ENCODE data around the gene TBL1XR1. TPM values are rescaled to one million over a fixed set of nuclear protein-coding genes. Genes with fewer than 3 reads are reported as not detected.

Gene TBL1XR1
- total and polyA plus RNA-seq, 2 of the 13 experiments (the other 11 are each of a cell fraction or from before 2014, with no cell fraction given): 57.7 to 62.5 TPM

DNA sequence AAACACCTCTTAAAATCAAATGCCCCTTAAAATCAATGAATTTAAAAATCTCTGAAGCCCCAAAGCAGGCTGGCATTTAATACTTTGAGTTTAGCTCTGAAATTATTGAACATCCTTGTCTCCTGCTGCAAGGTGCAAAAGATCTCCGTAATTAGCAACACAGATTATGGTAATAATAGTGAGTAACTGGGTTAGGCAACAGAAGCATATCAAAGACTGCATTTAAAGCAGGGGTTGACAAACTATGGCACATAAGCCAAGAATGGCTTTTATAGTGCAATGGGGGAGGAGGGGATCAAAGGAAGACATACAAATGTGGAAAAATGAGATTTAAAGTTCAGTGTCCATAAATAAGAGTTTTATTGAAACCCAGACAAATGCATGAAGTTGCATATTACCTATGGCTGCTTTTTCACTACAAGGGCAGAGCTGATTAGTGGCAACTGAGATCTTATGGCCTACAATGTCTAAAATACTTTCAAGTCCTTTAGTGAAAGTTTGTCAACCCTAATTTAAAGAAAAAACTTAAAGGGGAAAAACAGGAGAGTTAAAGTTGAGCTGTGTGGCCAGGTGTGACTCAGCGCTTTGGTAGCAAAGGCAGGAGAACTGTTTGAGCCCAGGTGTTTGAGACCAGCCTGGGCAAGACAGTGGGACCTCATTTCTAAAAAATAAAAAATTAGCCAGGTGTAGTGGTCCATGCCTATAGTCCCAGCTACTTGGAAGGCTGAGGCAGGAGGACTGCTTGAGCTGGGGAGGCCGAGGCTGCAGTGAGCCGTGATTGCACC is 157.6 kb downstream of the TBL1XR1 start (continued):
- TF ChIP-seq, protein P1, sequence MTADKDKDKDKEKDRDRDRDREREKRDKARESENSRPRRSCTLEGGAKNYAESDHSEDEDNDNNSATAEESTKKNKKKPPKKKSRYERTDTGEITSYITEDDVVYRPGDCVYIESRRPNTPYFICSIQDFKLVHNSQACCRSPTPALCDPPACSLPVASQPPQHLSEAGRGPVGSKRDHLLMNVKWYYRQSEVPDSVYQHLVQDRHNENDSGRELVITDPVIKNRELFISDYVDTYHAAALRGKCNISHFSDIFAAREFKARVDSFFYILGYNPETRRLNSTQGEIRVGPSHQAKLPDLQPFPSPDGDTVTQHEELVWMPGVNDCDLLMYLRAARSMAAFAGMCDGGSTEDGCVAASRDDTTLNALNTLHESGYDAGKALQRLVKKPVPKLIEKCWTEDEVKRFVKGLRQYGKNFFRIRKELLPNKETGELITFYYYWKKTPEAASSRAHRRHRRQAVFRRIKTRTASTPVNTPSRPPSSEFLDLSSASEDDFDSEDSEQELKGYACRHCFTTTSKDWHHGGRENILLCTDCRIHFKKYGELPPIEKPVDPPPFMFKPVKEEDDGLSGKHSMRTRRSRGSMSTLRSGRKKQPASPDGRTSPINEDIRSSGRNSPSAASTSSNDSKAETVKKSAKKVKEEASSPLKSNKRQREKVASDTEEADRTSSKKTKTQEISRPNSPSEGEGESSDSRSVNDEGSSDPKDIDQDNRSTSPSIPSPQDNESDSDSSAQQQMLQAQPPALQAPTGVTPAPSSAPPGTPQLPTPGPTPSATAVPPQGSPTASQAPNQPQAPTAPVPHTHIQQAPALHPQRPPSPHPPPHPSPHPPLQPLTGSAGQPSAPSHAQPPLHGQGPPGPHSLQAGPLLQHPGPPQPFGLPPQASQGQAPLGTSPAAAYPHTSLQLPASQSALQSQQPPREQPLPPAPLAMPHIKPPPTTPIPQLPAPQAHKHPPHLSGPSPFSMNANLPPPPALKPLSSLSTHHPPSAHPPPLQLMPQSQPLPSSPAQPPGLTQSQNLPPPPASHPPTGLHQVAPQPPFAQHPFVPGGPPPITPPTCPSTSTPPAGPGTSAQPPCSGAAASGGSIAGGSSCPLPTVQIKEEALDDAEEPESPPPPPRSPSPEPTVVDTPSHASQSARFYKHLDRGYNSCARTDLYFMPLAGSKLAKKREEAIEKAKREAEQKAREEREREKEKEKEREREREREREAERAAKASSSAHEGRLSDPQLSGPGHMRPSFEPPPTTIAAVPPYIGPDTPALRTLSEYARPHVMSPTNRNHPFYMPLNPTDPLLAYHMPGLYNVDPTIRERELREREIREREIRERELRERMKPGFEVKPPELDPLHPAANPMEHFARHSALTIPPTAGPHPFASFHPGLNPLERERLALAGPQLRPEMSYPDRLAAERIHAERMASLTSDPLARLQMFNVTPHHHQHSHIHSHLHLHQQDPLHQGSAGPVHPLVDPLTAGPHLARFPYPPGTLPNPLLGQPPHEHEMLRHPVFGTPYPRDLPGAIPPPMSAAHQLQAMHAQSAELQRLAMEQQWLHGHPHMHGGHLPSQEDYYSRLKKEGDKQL (CRISPR knock-in tag; IDR thresholded peaks at IDR 0.05; ENCODE audit: low read depth): no peak
- TF ChIP-seq BRF2 (CRISPR knock-in tag; IDR thresholded peaks at IDR 0.05) (no peak), ZNF30 (CRISPR knock-in tag; IDR thresholded peaks at IDR 0.05) (no peak)

- H4K20me1 ChIP-seq (ENCODE audit: insufficient read depth, low read length): no peaks in the 10 kb centered on the region
- intact Hi-C loops (cut with micrococcal nuclease; ENCODE audit: unreplicated experiment) (no loop called here), in situ Hi-C loops (cut with HindIII; ENCODE audit: extremely low pct_ligation_motif_present, low pct_unique_long_range_greater_than_20kb) (no loop called here)
- H3K9ac ChIP-seq (ENCODE audit: insufficient read depth, low read depth, low read length): no peak overlapping the region
- H2AFZ ChIP-seq (ENCODE audit: low read length): no peak overlapping the region
- no peak for FAIRE-seq
- 94% methylated on average over 3 of the region's 4 CpGs for WGBS (ENCODE audit: low lambda C conversion rate)
- CTCF ChIA-PET (ENCODE audit: low intra/inter-chr PET ratio, low total read pairs): no interaction called here
- H3K4me3 ChIP-seq (replicated peaks in 1 of 3; ENCODE audit: insufficient read depth in 1 of 3, low read depth in 2 of 3, low read length in 3 of 3): no peak overlapping the region
- H3K4me2 ChIP-seq (ENCODE audit: low read depth, low read length): no peak overlapping the region
- peaks cover 9 to 44% of the 10 kb centered on the region in 2 experiments for H3K36me3 ChIP-seq (replicated peaks in 1 of 2; ENCODE audit: control insufficient read depth in 1 of 2, insufficient read depth in 2 of 2, low read length in 2 of 2)
- no peaks in the 10 kb centered on the region for H3K79me2 ChIP-seq (ENCODE audit: insufficient read depth, low read length)
- H3K27ac ChIP-seq (ENCODE audit: extremely low read length, insufficient read depth, low read length): no peak overlapping the region
- no peaks in the 10 kb centered on the region for H3K4me1 ChIP-seq (ENCODE audit: insufficient read depth, low read length)
- no TSS peak for BruUV-seq (replicated peaks)
- no peaks in the 10 kb centered on the region for H3K27me3 ChIP-seq (ENCODE audit: control insufficient read depth in 1 of 2, insufficient read depth in 2 of 2, low read length in 2 of 2)
- TF ChIP-seq ZSCAN25 (CRISPR knock-in tag; IDR thresholded peaks at IDR 0.05): no peak
- TF ChIP-seq RBM22 (optimal IDR thresholded peaks at IDR 0.05; ENCODE audit: low read length): peak; percentile 32
- ATAC-seq: no peak
- no peaks in the 10 kb centered on the region for H3K9me3 ChIP-seq (ENCODE audit: low read length)
- DNase-seq (ENCODE audit: low spot score): no peak
- POLR2A ChIA-PET: no interaction called here
Measured at GRCh38 chr3:177037241-177037640, 160.0 kb downstream of the TBL1XR1 start.
